ENCODE data around the gene SLC18A2. TPM values are rescaled to one million over a fixed set of nuclear protein-coding genes. Genes with fewer than 3 reads are reported as not detected.
A peak's percentile ranks its signal among the peaks of the same experiment; 100 is the strongest.

SLC18A2 gene
- total RNA-seq, 4 donors from 2014 or later = 0.27 to 0.75 (median 0.64) TPM; not detected in 1

DNA sequence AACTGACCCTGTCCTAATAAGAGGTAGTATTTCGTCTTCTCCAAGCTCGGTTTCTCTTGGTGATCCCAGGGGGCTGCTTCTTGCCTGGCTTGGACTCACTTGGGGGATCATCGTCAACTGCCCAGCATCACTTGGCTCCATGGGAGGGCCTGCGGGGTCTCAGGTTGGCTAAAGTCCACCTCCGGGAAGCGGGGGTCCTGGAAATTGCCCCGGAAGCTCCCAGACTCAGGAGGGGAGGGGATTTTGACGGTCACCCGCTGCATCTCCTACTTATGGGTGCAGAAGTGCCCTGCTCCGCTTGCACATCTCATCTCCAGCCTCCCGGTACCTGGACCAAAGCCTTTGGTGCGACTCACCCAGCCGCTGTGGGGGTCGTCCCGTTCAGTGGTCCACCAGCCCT, 24.9 kb upstream of the SLC18A2 start:
- H3K27me3 ChIP-seq = peaks cover 72% of the 10 kb centered on the region
- H3K27ac ChIP-seq = no peak overlapping the region
- intact Hi-C loops (cut with DNase I; ENCODE audit: low total_unique reads) (loop anchor here (5.0 kb wide), 1 partner anchor 1026 kb away; no protein-coding TSS in a partner anchor), in situ Hi-C loops (cut with MboI; ENCODE audit: low pct_ligation_motif_present in 1 of 4, low pct_unique_long_range_greater_than_20kb in 1 of 4, low sequenced_read_pairs in 3 of 4) (loop anchor here in 3 of 4 donors (10.0 to 25.0 kb wide), 4 partner anchors 221 to 1029 kb away; no protein-coding TSS in a partner anchor)
- H3K4me1 ChIP-seq = peaks cover 0 to 13% (median 12%) of the 10 kb centered on the region in 4 donors
- no peak for DNase-seq
- H3K4me3 ChIP-seq = no peak overlapping the region
- no peaks in the 10 kb centered on the region for H3K36me3 ChIP-seq
- WGBS, 2 donors (ENCODE audit: low coverage in 1 of 2) = 72% methylated on average over 15 of the region's 15 CpGs; no CpG with 5 or more reads in 1 of the 2 donors
- H3K9me3 ChIP-seq = no peaks in the 10 kb centered on the region
- TF ChIP-seq EP300 (IDR thresholded peaks at IDR 0.05; ENCODE audit: low read depth) (no peak), POLR2AphosphoS5 (IDR thresholded peaks at IDR 0.05) (no peak), POLR2A (IDR thresholded peaks at IDR 0.05) (no peak)
- TF ChIP-seq, protein P1, sequence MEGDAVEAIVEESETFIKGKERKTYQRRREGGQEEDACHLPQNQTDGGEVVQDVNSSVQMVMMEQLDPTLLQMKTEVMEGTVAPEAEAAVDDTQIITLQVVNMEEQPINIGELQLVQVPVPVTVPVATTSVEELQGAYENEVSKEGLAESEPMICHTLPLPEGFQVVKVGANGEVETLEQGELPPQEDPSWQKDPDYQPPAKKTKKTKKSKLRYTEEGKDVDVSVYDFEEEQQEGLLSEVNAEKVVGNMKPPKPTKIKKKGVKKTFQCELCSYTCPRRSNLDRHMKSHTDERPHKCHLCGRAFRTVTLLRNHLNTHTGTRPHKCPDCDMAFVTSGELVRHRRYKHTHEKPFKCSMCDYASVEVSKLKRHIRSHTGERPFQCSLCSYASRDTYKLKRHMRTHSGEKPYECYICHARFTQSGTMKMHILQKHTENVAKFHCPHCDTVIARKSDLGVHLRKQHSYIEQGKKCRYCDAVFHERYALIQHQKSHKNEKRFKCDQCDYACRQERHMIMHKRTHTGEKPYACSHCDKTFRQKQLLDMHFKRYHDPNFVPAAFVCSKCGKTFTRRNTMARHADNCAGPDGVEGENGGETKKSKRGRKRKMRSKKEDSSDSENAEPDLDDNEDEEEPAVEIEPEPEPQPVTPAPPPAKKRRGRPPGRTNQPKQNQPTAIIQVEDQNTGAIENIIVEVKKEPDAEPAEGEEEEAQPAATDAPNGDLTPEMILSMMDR (IDR thresholded peaks at IDR 0.05) = no peak

DNA sequence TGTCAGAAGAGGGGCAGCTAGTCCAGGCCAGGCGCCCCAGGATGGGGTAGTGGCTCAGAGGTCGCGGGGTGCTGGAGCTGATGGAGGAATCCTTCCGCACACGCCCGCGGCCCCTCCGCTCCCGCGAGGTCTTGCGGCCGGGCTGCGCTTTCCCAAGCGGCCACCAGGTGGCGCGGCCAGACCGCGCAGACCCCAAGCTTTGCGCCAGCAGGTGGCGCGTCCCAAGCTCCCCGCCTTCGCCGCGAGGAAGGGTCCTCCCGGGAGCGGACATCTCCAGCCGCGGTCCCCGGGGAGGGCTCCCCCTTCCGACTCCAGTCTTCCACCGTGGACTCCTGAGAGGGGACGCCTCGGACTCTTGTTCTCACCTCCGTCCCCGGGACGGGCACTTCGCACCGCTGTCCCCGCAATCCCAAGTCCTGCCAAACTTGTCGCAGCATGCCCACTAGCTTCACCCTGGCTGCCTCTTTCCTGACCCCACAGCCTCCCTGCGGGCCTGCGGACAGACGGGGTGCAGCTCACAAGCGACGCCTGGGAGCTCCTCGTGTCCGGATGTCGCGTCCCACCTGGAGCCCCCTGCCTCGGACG, 24.2 kb upstream of the SLC18A2 start:
- intact Hi-C loops (cut with DNase I; ENCODE audit: low total_unique reads) (loop anchor here (5.0 kb wide), 1 partner anchor 1026 kb away; no protein-coding TSS in a partner anchor), in situ Hi-C loops (cut with MboI; ENCODE audit: low pct_ligation_motif_present in 1 of 4, low pct_unique_long_range_greater_than_20kb in 1 of 4, low sequenced_read_pairs in 3 of 4) (loop anchor here in 3 of 4 donors (10.0 to 25.0 kb wide), 4 partner anchors 221 to 1028 kb away; no protein-coding TSS in a partner anchor)
- no peak for TF ChIP-seq EP300 (IDR thresholded peaks at IDR 0.05; ENCODE audit: low read depth)
- TF ChIP-seq, protein P1 (IDR thresholded peaks at IDR 0.05) = peak; percentile 98 to 100 (median 100)
- Histone ChIP-seq H3K36me3 (no peaks in the 10 kb centered on the region), H3K27ac (no peak overlapping the region), H3K4me3 (peak overlapping the region in 3 of 4 donors; percentile 24 to 58 (median 42)), H3K27me3 (peaks cover 71% of the 10 kb centered on the region), H3K4me1 (peaks cover 0 to 13% (median 12%) of the 10 kb centered on the region in 4 donors), H3K9me3 (no peaks in the 10 kb centered on the region)
- DNase-seq = peak; percentile 65
- WGBS, 2 donors (ENCODE audit: low coverage in 1 of 2) = 3% methylated on average over 34 of the region's 52 CpGs; no CpG with 5 or more reads in 1 of the 2 donors

DNA sequence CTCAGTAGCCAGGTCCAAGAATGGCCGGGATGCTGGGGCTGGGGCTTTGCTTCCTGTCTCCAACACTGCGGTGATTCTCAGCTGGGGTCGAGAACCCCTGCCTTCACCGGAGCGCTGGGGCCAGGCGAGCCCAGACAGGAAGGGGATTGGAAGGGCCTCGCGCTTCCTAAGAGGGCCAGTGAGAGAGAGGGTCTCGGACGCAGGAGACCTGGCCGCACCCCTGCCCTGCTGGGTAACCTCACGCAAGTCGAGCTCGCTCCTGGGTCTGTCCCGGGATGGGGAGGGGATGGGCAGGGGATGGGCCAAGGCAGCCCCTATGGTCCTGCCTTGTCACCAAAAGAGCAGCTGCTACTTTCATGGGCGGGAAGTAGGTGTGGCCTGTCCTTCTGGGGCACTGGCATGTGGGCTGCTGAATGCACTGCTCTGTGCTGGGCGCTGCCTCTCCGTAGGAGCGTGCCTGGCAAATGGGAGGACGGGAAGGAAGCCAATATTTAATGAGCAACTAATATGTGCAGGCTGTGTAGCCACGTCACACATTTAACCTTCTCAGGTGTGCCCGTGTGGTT, 23.6 kb upstream of the SLC18A2 start:
- peak; percentile 32 for DNase-seq
- H3K4me1 ChIP-seq = peaks cover 0 to 13% (median 12%) of the 10 kb centered on the region in 4 donors
- in situ Hi-C loops (cut with MboI; ENCODE audit: low pct_ligation_motif_present in 1 of 4, low pct_unique_long_range_greater_than_20kb in 1 of 4, low sequenced_read_pairs in 3 of 4) (loop anchor here in 3 of 4 donors (10.0 to 25.0 kb wide), 4 partner anchors 220 to 1028 kb away; no protein-coding TSS in a partner anchor), intact Hi-C loops (cut with DNase I; ENCODE audit: low total_unique reads) (loop anchor here (5.0 kb wide), 1 partner anchor 1025 kb away; no protein-coding TSS in a partner anchor)
- no peak for TF ChIP-seq POLR2AphosphoS5 (IDR thresholded peaks at IDR 0.05)
- no peak for TF ChIP-seq POLR2A (IDR thresholded peaks at IDR 0.05)
- TF ChIP-seq, protein P1 (IDR thresholded peaks at IDR 0.05) = no peak
- no peak for TF ChIP-seq EP300 (IDR thresholded peaks at IDR 0.05; ENCODE audit: low read depth)
- H3K36me3 ChIP-seq = no peaks in the 10 kb centered on the region
- H3K9me3 ChIP-seq = no peaks in the 10 kb centered on the region
- H3K27ac ChIP-seq = no peak overlapping the region
- H3K27me3 ChIP-seq = peaks cover 67% of the 10 kb centered on the region
- peak overlapping the region in 3 of 4 donors; percentile 24 to 58 (median 42) for H3K4me3 ChIP-seq
- 20 to 21% methylated on average over 2 to 9 of the region's 22 CpGs for WGBS, 2 donors (ENCODE audit: low coverage in 1 of 2)

- TF ChIP-seq, protein P1 (IDR thresholded peaks at IDR 0.05) = no peak
- TF ChIP-seq POLR2A (IDR thresholded peaks at IDR 0.05) (no peak), EP300 (IDR thresholded peaks at IDR 0.05; ENCODE audit: low read depth) (no peak), POLR2AphosphoS5 (IDR thresholded peaks at IDR 0.05) (no peak)
- no peak for DNase-seq
- in situ Hi-C loops (cut with MboI; ENCODE audit: low pct_ligation_motif_present in 1 of 4, low pct_unique_long_range_greater_than_20kb in 1 of 4, low sequenced_read_pairs in 3 of 4) = loop anchor here in 3 of 4 donors (10.0 to 25.0 kb wide), 4 partner anchors 219 to 1026 kb away; no protein-coding TSS in a partner anchor
- 73 to 88% methylated on average over 3 to 8 of the region's 8 CpGs for WGBS, 2 donors (ENCODE audit: low coverage in 1 of 2)
- Histone ChIP-seq H3K27ac (no peak overlapping the region), H3K4me1 (peaks cover 0 to 13% (median 12%) of the 10 kb centered on the region in 4 donors), H3K36me3 (no peaks in the 10 kb centered on the region), H3K27me3 (peaks cover 56% of the 10 kb centered on the region), H3K9me3 (no peaks in the 10 kb centered on the region), H3K4me3 (no peak overlapping the region)
- intact Hi-C loops (cut with DNase I; ENCODE audit: low total_unique reads) = loop anchor here (5.0 kb wide), 1 partner anchor 1024 kb away; no protein-coding TSS in a partner anchor
These were observed 22.3 kb upstream of the SLC18A2 start for GRCh38 chr10:117218654-117219053.

All from transverse colon (tissue), 4 donors.